Panc1 (cell line): ENCODE measurements around the gene CDYL.

Source experiments
- POLR2AphosphoS5 ChIP-seq: IDR thresholded peaks from 2 replicates; pipeline ENCODE4 v1.6.1; 2012; ENCODE audit warnings: mild to moderate bottlenecking, low read depth, low read length, moderate library complexity
- SIN3A ChIP-seq: IDR thresholded peaks from 2 replicates; pipeline ENCODE4 v1.6.1; 2012; ENCODE audit warnings: low read depth, mild to moderate bottlenecking, low read length, moderate library complexity, borderline replicate concordance; ENCODE audit not compliant: insufficient read depth
- TCF7L2 ChIP-seq: IDR thresholded peaks from 2 replicates; pipeline ENCODE4 v1.6.1; 2011; ENCODE audit warnings: mild to moderate bottlenecking, low read depth, low read length, inconsistent platforms
- TF ChIP-seq, protein P1 (sequence below): fragments of 450-650 bp; IDR thresholded peaks from 2 replicates; pipeline ENCODE4 v1.5.1; 2017; ENCODE audit warnings: mild to moderate bottlenecking

DNA sequence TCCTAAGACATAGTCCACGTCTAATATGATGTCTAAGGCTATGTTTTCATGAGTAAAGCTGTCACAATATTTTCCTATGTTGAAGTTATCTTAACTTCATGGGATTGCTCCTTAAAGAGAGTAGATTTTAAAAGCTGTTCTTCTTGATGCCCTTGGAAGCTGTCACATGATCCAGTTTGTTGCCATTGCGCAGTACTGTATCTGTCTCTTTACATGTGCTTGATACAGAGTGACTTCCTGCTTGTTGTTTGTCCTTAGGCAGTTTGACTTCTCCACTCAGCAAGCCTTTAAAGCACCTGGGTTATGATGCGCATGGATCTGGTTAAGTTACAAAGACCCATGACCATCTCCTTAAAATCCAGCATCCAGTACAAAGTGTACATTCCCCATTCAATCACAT lies 85.4 kb downstream of the CDYL start:
- TF ChIP-seq, protein P1, sequence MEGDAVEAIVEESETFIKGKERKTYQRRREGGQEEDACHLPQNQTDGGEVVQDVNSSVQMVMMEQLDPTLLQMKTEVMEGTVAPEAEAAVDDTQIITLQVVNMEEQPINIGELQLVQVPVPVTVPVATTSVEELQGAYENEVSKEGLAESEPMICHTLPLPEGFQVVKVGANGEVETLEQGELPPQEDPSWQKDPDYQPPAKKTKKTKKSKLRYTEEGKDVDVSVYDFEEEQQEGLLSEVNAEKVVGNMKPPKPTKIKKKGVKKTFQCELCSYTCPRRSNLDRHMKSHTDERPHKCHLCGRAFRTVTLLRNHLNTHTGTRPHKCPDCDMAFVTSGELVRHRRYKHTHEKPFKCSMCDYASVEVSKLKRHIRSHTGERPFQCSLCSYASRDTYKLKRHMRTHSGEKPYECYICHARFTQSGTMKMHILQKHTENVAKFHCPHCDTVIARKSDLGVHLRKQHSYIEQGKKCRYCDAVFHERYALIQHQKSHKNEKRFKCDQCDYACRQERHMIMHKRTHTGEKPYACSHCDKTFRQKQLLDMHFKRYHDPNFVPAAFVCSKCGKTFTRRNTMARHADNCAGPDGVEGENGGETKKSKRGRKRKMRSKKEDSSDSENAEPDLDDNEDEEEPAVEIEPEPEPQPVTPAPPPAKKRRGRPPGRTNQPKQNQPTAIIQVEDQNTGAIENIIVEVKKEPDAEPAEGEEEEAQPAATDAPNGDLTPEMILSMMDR, result no peak
- TF ChIP-seq TCF7L2, result no peak
- no peak for TF ChIP-seq POLR2AphosphoS5
- TF ChIP-seq SIN3A, result no peak
